Astrocyte (in vitro differentiated cells and primary cell): ENCODE data around the gene SYTL3. TPM values are rescaled to one million over a fixed set of nuclear protein-coding genes. Genes with fewer than 3 reads are reported as not detected.

Experiments
- DNase-seq: peaks from one replicate; pipeline ENCODE4 v3.0.0-alpha.2; 2010; ENCODE audit warnings: low read depth
- FAIRE-seq: peaks from 2 replicates; lab custom pipeline; 2011; peaks lifted over from hg19 to GRCh38; lab: Jason Lieb, UNC
- H2AFZ ChIP-seq: 2 replicates; pipeline ENCODE4 v1.6.0; 2012; ENCODE audit warnings: low read depth, low read length, inconsistent platforms
- H3K27ac ChIP-seq: 2 replicates; pipeline ENCODE4 v1.5.1; 2011; ENCODE audit warnings: low read depth, low read length, inconsistent platforms
- H3K27me3 ChIP-seq: 2 replicates; pipeline ENCODE4 v1.6.0; 2011; ENCODE audit warnings: low read length, inconsistent platforms; ENCODE audit not compliant: insufficient read depth
- H3K36me3 ChIP-seq: 2 replicates; pipeline ENCODE4 v1.5.1; 2011; ENCODE audit warnings: low read length, inconsistent platforms; ENCODE audit not compliant: insufficient read depth
- H3K4me1 ChIP-seq: 2 replicates; pipeline ENCODE4 v1.5.1; 2011; ENCODE audit warnings: low read length, inconsistent platforms; ENCODE audit not compliant: insufficient read depth
- H3K4me2 ChIP-seq: 2 replicates; pipeline ENCODE4 v1.6.0; 2012; ENCODE audit warnings: low read length, inconsistent platforms
- H3K4me3 ChIP-seq: 2 replicates; pipeline ENCODE4 v1.5.1; 2011; ENCODE audit warnings: low read depth, mild to moderate bottlenecking, low read length, inconsistent platforms; ENCODE audit not compliant: insufficient read depth
- H3K79me2 ChIP-seq: 2 replicates; pipeline ENCODE4 v1.6.0; 2012; ENCODE audit warnings: mild to moderate bottlenecking, low read length, inconsistent platforms; ENCODE audit not compliant: insufficient read depth
- H3K9ac ChIP-seq: 2 replicates; pipeline ENCODE4 v1.6.0; 2012; ENCODE audit warnings: mild to moderate bottlenecking, low read length, inconsistent platforms
- H3K9me3 ChIP-seq: 2 replicates; pipeline ENCODE4 v1.5.1; 2012; ENCODE audit warnings: low read depth, mild to moderate bottlenecking, low read length, inconsistent platforms; ENCODE audit not compliant: insufficient read depth
- H4K20me1 ChIP-seq: 2 replicates; pipeline ENCODE4 v1.6.0; 2012; ENCODE audit warnings: low read length, inconsistent platforms; ENCODE audit not compliant: insufficient read depth
- H3K27ac Mint-ChIP-seq: one replicate; pipeline ENCODE4 v1.8.0; 2021; ENCODE audit warnings: mild to moderate bottlenecking, mixed read lengths; ENCODE audit not compliant: unreplicated experiment
- H3K27me3 Mint-ChIP-seq: one replicate; pipeline ENCODE4 v1.8.0; 2021; ENCODE audit warnings: low read depth, mixed read lengths; ENCODE audit not compliant: unreplicated experiment
- H3K36me3 Mint-ChIP-seq: one replicate; pipeline ENCODE4 v1.8.0; 2021; ENCODE audit warnings: low read depth, mixed read lengths; ENCODE audit not compliant: unreplicated experiment
- H3K4me1 Mint-ChIP-seq: one replicate; pipeline ENCODE4 v1.8.0; 2021; ENCODE audit warnings: low read depth, mixed read lengths; ENCODE audit not compliant: unreplicated experiment
- H3K4me3 Mint-ChIP-seq: one replicate; pipeline ENCODE4 v1.8.0; 2021; ENCODE audit warnings: mild to moderate bottlenecking, moderate library complexity, mixed read lengths; ENCODE audit not compliant: unreplicated experiment
- H3K9me3 Mint-ChIP-seq: one replicate; pipeline ENCODE4 v1.8.0; 2021; ENCODE audit warnings: mild to moderate bottlenecking, mixed read lengths; ENCODE audit not compliant: unreplicated experiment
- EZH2 ChIP-seq: IDR thresholded peaks from 2 replicates; pipeline ENCODE4 v1.6.1; 2012; ENCODE audit warnings: mild to moderate bottlenecking, low read length, inconsistent platforms; ENCODE audit not compliant: insufficient read depth
- total RNA-seq: library from RNA; stranded (reverse); gene quantifications from 2 replicates; pipeline ENCODE4 v1.2.1, GENCODE V29; 2021
- TF ChIP-seq, protein P1 (sequence below): IDR thresholded peaks from 2 replicates; pipeline ENCODE4 v1.5.1; 2011; ENCODE audit warnings: low read depth, mild to moderate bottlenecking, inconsistent platforms, low read length, moderate library complexity; ENCODE audit not compliant: insufficient read depth

Gene SYTL3
- total RNA-seq, 1 donor from 2014 or later: 1.2 TPM

DNA sequence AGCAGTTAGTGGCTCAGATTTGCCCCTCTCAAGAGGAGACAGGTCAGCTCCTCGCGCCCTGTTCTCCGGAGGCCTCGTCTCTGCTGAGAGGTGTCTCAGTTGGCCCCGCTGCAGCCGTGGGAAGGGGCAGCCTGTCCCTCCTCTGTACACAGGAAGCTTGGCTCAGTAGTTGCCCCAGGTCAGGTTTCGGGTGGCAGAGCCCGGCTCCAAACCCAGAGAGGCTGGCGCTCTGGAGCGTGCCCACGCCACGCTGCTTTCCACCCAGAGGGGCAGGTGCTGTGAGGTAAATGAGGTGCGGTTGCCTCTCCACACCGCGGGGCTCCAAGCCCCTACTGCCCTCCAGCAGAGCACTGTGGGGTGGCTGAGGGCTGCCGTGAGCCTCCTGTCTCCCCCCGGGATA is 21.3 kb upstream of the SYTL3 start:
- Histone ChIP-seq H3K79me2 (peaks cover 7% of the 10 kb centered on the region), H3K27ac (no peak overlapping the region), H3K9me3 (no peaks in the 10 kb centered on the region), H3K4me2 (no peak overlapping the region), H3K27me3 (no peaks in the 10 kb centered on the region), H3K9ac (no peak overlapping the region), H3K4me3 (no peak overlapping the region), H2AFZ (no peak overlapping the region), H3K4me1 (peaks cover 19% of the 10 kb centered on the region), H3K36me3 (peaks cover 29% of the 10 kb centered on the region), H4K20me1 (peaks cover 27% of the 10 kb centered on the region)
- DNase-seq (no peak), FAIRE-seq (no peak)
- no peak overlapping the region for H3K4me3 Mint-ChIP-seq
- H3K27ac Mint-ChIP-seq: no peak overlapping the region
- H3K27me3 Mint-ChIP-seq: no peaks in the 10 kb centered on the region
- peaks cover 14% of the 10 kb centered on the region for H3K4me1 Mint-ChIP-seq
- peaks cover 32% of the 10 kb centered on the region for H3K36me3 Mint-ChIP-seq
- H3K9me3 Mint-ChIP-seq: no peaks in the 10 kb centered on the region
- TF ChIP-seq, protein P1, sequence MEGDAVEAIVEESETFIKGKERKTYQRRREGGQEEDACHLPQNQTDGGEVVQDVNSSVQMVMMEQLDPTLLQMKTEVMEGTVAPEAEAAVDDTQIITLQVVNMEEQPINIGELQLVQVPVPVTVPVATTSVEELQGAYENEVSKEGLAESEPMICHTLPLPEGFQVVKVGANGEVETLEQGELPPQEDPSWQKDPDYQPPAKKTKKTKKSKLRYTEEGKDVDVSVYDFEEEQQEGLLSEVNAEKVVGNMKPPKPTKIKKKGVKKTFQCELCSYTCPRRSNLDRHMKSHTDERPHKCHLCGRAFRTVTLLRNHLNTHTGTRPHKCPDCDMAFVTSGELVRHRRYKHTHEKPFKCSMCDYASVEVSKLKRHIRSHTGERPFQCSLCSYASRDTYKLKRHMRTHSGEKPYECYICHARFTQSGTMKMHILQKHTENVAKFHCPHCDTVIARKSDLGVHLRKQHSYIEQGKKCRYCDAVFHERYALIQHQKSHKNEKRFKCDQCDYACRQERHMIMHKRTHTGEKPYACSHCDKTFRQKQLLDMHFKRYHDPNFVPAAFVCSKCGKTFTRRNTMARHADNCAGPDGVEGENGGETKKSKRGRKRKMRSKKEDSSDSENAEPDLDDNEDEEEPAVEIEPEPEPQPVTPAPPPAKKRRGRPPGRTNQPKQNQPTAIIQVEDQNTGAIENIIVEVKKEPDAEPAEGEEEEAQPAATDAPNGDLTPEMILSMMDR: no peak
- TF ChIP-seq EZH2: no peak

DNA sequence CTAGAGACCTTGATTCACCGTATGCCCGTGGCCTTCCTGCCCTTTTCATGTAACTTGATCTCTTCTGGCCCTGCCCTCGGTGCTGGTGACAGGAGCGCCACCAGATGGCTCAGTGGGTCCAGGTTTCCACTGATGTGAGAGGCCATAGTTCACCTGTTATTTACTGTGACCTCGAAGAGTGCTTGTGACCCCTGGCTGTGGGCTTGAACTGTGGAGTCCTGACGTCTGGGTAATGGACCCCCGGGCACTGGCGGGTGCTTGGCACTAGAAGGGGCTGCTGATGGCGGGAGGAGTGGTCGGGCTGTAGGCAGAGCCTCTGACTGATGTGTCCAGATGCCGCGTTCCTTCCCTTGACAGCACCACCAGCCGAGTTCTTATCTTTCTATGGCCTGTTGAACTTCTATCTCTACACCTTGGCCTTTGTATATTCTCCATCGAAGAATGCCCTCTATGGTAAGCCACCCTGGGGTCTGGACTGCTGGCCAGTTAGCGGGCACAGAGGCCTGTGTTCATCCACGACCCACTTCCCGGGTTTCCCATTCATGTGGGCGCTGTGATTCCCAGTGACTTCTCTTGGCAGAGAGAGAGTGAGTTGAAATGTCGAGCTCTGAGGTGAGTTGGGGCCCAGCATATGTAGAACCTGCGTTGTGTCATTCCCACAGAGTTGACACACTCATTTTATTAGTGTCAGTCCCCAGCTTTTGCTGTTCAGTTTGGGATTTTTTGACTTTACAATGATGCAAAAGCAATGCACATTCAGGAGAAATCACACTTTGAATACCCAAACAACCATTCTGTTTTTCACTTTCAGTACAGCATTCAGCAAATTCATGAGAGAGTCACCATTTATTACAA is 20.3 kb upstream of the SYTL3 start:
- H3K27me3 ChIP-seq: no peaks in the 10 kb centered on the region
- no peak overlapping the region for H3K9ac ChIP-seq
- H3K4me3 ChIP-seq: no peak overlapping the region
- H3K9me3 ChIP-seq: no peaks in the 10 kb centered on the region
- H3K27ac Mint-ChIP-seq: no peak overlapping the region
- H4K20me1 ChIP-seq: peaks cover 27% of the 10 kb centered on the region
- TF ChIP-seq, protein P1: no peak
- TF ChIP-seq EZH2: no peak
- H3K36me3 ChIP-seq: peaks cover 32% of the 10 kb centered on the region
- DNase-seq (no peak), FAIRE-seq (no peak)
- peaks cover 19% of the 10 kb centered on the region for H3K4me1 ChIP-seq
- peaks cover 7% of the 10 kb centered on the region for H3K79me2 ChIP-seq
- H3K4me1 Mint-ChIP-seq: peaks cover 14% of the 10 kb centered on the region
- H3K36me3 Mint-ChIP-seq: peaks cover 32% of the 10 kb centered on the region
- H3K4me2 ChIP-seq: no peak overlapping the region
- no peak overlapping the region for H3K4me3 Mint-ChIP-seq
- H3K9me3 Mint-ChIP-seq: no peaks in the 10 kb centered on the region
- no peaks in the 10 kb centered on the region for H3K27me3 Mint-ChIP-seq
- no peak overlapping the region for H2AFZ ChIP-seq
- H3K27ac ChIP-seq: no peak overlapping the region
